Measurements from ENCODE around the gene DNAJC7.
A peak's percentile ranks its signal among the peaks of the same experiment; 100 is the strongest.
"Not testable (repeated sequence)": the region's sequence is repeated elsewhere in the genome, so short reads cannot be mapped to it uniquely, and the experiment has no call there.

DNAJC7 gene

GRCh38 chr17:41957031-41957868 is 60.0 kb downstream of the DNAJC7 start:
- DNase-seq (ENCODE audit: low read depth) = no peak

- DNase-seq (ENCODE audit: low read depth) = no peak
These were observed 60.7 kb downstream of the DNAJC7 start for GRCh38 chr17:41956522-41956921.

DNA sequence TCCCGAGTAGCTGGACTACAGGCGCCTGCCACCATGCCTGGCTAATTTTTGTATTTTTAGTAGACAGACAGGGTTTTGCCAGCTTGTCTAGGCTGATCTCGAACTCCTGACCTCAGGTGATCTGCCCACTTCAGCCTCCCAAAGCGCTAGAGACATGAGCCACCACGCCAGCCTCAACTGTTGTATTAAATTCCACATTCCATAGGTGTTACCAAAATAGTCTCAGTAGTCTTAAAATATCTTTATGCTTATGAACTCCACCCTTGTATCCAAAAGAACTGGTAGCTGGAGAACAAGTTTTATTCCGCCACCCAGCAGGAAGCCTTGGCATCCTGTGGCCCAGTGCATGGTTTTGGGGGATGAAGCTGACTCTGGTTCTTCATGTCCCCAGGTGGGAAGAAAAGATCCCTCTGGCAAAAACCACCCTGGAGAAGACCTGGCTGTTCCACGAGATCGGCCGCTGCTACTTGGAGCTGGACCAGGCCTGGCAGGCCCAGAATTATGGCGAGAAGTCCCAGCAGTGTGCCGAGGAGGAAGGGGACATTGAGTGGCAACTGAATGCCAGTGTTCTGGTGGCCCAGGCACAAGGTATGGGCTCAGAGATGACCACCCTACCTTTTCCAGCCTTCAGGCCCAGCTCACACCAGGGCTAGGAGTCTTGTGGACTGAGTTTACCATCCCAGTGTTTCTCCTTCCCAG is 68.3 kb downstream of the DNAJC7 start:
- no peak for DNase-seq (ENCODE audit: low read depth)

GRCh38 chr17:41944943-41945342 is 72.3 kb downstream of the DNAJC7 start:
- no peak for DNase-seq (ENCODE audit: low read depth)

- DNase-seq (ENCODE audit: low read depth) = no peak
These were observed 73.7 kb downstream of the DNAJC7 start for GRCh38 chr17:41943492-41943891.

DNA sequence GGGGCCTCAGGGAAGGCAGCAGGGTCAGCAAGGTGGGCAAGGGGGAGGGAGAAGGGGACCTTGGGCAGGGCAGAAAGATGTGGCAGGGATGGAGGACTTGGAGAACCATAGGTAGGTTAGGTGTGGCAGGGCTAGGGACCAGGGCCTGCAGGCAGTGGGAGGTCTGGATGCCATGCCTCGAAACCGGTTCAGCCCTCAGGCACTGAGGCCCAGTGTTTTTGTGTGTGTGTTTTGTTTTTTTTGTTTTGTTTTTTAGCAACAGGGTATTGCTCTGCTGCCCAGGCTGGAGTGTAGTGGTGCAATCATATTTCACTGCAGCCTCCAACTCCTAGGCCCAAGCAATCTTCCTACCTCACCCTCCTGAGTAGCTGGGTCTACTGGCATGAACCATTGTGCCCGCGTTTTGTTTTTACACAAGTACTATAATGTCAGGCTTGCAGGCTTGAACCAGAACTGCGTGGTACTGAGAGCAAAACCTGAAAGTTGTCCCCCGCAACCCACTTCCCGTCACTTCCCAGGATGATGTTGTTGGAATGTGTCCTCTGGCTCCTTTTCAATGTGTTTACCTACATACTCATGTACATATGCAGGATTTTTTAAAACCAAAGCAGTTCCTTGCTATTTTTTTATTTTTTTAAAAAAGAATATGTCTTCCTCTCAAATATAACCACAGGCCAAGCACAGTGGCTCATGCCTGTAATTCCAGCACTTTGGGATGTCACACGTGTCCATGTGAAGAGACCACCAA is 74.4 kb downstream of the DNAJC7 start:
- no peak for DNase-seq (ENCODE audit: low read depth)

DNA sequence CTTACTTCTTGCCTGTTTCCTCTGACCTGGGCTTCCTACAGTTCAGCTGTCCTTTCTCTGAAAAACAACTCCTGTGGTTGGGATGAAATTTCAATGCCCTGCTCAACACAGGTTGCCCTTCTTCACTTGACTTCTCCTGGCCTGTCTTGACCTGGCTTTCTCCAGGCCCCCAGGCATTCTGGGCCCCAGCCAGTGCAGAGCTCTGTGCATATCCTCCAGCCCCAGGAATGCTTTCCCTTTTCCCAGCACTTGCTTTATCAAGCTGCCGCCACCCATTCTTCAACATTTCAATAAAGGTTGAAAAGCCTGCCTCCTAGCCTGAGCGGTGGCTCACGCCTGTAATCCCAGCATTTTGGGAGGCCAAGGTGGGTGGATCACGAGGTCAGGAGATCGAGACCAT is 76.1 kb downstream of the DNAJC7 start:
- DNase-seq (ENCODE audit: low read depth) = no peak

DNA sequence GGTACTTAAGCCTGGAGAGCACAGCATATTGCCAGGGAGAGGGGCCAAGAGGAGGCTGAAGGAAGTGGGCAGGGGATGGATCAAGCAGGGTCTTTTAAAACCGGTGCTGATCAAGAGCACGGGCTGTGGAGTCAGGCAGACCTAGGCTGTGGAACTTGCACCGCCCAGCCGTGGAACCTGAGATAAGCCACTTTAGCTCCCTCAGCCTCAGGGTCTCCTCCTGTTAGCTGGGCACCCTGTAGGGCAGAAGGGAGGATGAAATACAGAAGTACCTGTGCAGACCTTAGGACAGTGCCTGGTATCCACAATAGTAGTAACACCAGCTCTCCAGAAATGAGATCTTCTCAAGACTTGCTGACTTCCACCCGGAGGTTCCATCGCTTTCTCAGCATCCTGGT is 77.5 kb downstream of the DNAJC7 start:
- DNase-seq (ENCODE audit: low read depth) = no peak

DNA sequence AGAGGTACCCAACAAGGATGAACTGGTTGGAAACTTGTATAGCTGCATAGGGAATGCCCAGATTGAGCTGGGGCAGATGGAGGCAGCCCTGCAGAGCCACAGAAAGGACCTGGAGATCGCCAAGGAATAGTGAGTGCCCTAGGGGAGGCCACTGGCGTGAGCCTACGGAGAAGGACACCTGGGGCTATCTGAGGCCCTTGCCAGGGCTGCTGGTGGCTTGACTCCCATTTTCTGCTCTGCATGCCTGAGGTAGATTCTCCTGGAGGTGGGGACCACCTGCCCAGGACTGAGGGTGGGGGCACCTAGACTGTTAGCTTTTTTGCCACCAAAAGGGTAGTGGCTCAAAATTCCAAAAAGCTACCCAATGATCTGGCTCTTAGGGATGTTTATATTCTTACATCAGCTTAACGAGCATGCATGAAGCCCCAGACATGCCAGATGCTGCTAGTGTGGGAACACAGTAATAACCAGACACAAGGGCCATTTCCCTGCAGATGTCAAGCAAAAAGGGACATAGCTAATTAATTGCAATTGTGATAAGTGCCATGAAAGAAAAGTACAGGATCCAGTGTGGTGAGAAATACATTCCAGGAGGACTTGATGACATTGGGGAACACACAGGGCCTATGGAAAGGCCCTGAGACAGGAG is 78.1 kb downstream of the DNAJC7 start:
- no peak for DNase-seq (ENCODE audit: low read depth)

DNA sequence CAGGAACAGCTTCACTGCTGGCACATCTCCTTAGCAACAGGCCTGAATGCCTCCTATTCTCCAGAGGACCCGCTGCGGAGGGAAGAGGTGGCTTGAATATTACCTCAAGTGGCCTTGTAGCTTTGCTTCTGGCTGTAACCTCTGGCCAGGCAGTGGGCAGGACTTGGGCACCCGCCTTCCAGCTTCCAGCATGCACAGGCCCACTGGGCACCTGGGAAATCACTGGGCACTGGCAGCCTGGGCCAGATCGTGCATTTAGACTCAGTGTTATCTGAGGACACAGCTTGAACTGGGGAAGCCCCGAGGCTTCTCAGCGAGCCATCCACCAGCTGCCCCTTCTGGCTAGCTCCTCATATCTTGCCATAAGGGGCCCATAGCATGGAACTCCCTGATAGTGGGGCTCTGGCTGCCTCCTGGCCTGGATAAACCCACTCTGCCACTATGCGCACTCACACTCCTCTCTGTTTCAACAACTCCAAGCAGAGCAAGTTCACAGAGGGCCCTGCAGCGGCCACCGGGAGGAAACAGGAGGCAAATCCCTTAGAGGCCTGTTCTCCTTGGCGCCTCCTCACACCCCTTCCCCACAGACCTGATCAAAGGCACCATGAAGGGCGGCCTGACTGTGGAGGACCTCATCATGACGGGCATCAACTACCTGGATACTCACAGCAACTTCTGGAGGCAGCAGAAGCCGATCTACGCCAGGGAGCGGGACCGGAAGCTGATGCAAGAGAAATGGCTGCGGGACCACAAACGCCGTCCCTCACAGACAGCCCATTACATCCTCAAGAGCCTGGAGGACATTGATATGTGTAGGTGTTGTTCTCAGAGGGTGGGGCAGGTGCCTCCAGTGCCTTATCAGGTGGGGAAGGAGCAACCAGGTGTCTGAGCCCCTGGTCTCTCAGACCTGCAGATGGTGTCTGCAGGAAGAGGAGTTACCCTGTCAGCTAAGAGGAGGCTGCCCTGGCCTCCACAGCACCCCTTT is 79.0 kb downstream of the DNAJC7 start:
- no peak for DNase-seq (ENCODE audit: low read depth)

DNA sequence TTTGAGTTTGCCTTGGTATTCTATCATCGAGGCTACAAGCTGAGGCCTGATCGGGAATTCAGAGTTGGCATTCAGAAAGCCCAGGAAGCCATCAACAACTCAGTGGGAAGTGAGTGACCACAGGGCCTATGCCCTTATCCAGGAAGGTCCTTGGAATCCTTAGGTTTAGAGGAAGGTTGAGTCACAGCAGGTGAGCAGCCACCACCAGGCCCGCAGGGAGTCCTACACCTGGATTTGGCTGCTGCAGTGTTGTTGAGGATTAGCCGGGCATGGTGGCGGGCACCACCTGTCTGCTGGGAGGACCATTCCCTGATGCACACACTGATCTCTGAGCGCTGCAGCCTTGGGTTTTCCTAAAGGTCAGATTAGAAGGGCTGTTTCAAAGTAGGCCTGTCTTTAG is 81.6 kb downstream of the DNAJC7 start:
- no peak for DNase-seq (ENCODE audit: low read depth)

DNA sequence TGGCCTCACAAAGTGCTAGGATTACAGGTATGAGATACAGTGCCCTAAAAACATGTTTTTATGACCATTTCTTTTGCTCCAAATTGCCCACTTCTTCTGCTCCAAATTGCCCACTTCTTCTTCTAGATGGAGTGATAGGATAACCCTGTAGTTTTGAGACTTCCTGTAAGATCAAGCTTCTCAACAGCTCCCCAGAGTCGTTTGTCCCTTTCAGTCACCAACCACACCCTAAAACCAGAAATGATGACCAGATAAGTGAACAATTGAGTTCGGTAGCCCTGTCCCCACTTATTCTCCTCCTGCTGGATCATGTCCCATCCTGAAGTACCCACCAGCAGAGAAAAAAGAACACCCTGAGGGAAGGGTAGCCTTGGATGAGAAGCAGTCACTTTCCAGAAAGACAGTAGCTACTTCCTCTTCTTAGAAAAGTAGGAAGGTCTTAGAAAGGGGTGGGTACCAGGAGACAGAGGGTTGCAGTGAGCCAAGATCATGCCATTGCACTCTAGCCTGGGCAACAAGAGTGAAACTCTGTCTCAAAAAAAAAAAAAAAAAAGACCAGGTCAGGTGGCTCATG is 84.3 kb downstream of the DNAJC7 start:
- no peak for DNase-seq (ENCODE audit: low read depth)

DNA sequence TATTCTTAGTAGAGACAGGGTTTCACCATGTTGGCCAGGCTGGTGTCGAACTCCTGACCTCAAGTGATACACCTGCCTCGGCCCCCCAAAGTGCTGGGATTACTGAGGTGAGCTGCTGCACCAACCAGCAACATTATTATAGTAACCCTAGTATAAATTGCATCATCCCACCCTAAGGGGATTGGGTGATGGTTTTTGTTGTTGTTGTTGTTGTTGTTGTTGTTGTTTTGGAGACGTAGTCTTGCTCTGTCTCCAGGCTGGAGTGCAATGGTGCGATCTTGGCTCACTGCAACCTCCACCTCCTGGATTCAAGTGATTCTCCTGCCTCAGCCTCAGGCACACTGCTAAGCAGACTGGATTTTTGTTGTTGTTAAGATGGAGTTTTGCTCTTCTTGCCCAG is 85.5 kb downstream of the DNAJC7 start:
- DNase-seq (ENCODE audit: low read depth) = not testable (repeated sequence)

DNA sequence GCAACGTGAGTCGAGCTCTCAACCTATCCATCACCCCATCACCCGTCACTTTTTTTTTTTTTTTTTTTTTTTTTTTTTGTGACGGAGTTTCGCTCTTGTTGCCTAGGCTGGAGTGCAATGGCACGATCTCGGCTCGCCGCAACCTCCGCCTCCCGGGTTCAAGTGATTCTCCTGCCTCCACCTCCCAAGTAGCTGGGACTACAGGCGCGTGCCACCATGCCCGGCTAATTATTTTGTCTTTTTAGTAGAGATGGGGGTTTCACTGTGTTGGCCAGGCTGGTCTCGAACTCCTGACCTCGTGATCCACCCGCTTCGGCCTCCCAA is 86.4 kb downstream of the DNAJC7 start:
- DNase-seq (ENCODE audit: low read depth) = not testable (repeated sequence)

DNA sequence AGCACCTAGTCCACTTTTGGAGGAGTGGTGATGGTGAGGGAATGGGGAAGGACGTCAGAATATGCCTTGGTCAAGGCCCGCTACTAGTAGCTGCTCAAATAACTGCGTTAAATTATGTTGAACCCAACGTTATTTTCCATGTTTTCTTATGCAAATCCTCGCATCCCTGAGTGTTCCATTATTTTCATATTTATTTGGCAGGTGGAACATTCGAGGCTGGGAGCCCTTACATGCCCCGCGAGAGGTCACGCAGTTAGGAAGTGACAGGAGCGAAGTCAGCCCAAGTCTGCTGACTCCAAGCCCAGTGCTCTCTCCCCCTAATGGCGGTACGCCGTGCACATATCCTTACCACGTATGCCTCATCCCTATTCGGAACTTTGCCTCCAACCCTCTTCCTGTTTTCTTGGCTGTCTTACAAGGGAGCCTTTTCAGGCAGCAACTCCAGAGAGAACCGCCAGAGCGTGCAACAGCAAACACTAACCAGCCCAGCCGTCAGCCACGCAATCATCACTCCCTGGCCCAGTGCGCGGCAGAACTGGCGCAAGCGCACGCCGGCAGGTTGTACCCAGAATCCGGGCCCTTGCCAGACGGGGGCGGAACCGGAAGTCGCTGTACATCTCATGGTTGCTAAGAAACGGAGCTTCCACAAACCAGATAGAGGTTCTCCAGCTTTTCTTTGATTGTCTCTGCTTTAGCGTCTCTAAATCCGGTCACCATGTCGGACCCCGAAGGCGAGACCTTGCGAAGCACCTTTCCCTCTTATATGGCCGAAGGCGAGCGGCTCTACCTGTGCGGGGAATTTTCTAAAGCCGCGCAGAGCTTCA is 87.0 kb downstream of the DNAJC7 start, which contains the start of gene ODAD4:
TSS of gene ODAD4 (plus strand) at position 609 of the 824 bp plus-strand sequence. CDS start at position 716, 107 bp downstream.
- peak; percentile 98 for DNase-seq (ENCODE audit: low read depth)

DNA sequence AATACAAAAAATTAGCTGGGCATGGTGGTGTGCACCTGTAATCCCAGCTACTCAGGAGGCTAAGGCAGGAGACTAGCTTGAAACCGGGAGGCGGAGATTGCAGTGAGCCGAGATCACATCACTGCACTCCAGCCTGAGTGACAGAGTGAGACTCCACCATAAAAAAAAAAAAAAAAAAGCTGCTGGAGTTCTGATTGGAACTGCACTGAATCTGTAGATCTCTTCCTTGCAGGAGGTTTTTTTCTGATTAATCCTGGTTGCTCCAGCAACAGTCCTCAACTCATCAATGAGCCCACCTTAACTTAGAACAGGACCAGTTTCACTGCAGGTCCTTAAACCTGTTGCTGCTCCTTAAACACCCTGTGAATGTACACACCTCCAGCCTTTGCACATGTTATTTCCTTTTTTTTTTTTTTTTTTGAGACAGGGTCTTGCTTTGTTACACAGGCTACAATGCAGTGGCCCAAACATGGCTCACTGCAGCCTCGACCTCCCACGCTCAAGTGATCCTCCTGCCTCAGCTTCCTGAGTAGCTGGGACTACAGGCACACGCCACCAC is 88.5 kb downstream of the DNAJC7 start:
- DNase-seq (ENCODE audit: low read depth) = no peak

All from fibroblast of gingiva (primary cell).